CD14-positive monocyte (primary cell): ENCODE data around the gene STUM. TPM values are rescaled to one million over a fixed set of nuclear protein-coding genes. Genes with fewer than 3 reads are reported as not detected.

ENCODE experiments used
- DNase-seq, 3 donors: peaks; one replicate each; pipeline ENCODE4 v3.0.0-alpha.2; 2011 to 2022
- H2AFZ ChIP-seq: 2 replicates; pipeline ENCODE4 v1.6.0; 2012; ENCODE audit warnings: mild to moderate bottlenecking, low read depth, low read length, inconsistent platforms; ENCODE audit not compliant: insufficient read depth, poor library complexity, severe bottlenecking
- H3K27ac ChIP-seq, 2 donors: 1 replicate in 1 of 2; 2 replicates in 1 of 2; pipeline ENCODE4 v1.5.1; 2012 to 2013; ENCODE audit warnings: low read length in 2 of 2, control low read depth in 1 of 2, inconsistent platforms in 1 of 2, low read depth in 1 of 2, mild to moderate bottlenecking in 1 of 2
- H3K27me3 ChIP-seq, 2 donors: one replicate each; pipeline versions ENCODE4 v1.6.0 to v1.6.1; 2011 to 2013; ENCODE audit warnings: low read length in 2 of 2; ENCODE audit not compliant: control insufficient read depth in 2 of 2, insufficient read depth in 2 of 2
- H3K36me3 ChIP-seq, 2 donors: replicated peaks in 1 of 2; 1 replicate in 1 of 2; 2 replicates in 1 of 2; pipeline versions ENCODE4 v1.5.1 to v1.6.1; 2012 to 2013; ENCODE audit warnings: low read length in 2 of 2, control low read depth in 1 of 2, inconsistent platforms in 1 of 2, mild to moderate bottlenecking in 1 of 2; ENCODE audit not compliant: insufficient read depth in 2 of 2, control insufficient read depth in 1 of 2
- H3K4me1 ChIP-seq, 2 donors: 1 replicate in 1 of 2; 2 replicates in 1 of 2; pipeline versions ENCODE4 v1.5.1 to v1.6.1; 2012 to 2013; ENCODE audit warnings: low read length in 2 of 2, control low read depth in 1 of 2, inconsistent platforms in 1 of 2, mild to moderate bottlenecking in 1 of 2, moderate library complexity in 1 of 2; ENCODE audit not compliant: insufficient read depth in 2 of 2, control insufficient read depth in 1 of 2
- H3K4me2 ChIP-seq: replicated peaks from 2 replicates; pipeline ENCODE3; 2012; ENCODE audit warnings: low read length, moderate library complexity, mild to moderate bottlenecking; ENCODE audit not compliant: poor library complexity, severe bottlenecking; ENCODE audit errors: extremely low read depth
- H3K4me3 ChIP-seq, 3 experiments: fragments of 200-600 bp in 1 of 3; sonication (generic) in 1 of 3; replicated peaks in 1 of 3; 1 replicate in 2 of 3; 2 replicates in 1 of 3; pipeline ENCODE4 v1.5.1; 2011 to 2013; ENCODE audit warnings: low read length in 3 of 3, mild to moderate bottlenecking in 3 of 3, control low read depth in 2 of 3, low read depth in 2 of 3, inconsistent platforms in 1 of 3, moderate library complexity in 1 of 3
- H3K79me2 ChIP-seq: 2 replicates; pipeline ENCODE4 v1.6.0; 2012; ENCODE audit warnings: mild to moderate bottlenecking, control low read depth, inconsistent platforms, low read length, moderate library complexity; ENCODE audit not compliant: insufficient read depth
- H3K9ac ChIP-seq: 2 replicates; pipeline ENCODE4 v1.6.0; 2017; ENCODE audit warnings: low read length, mild to moderate bottlenecking; ENCODE audit not compliant: insufficient read depth, poor library complexity, severe bottlenecking
- H3K9me3 ChIP-seq, 2 donors: replicated peaks in 1 of 2; 1 replicate in 1 of 2; 2 replicates in 1 of 2; pipeline versions ENCODE4 v1.5.1 to v1.6.1; 2012 to 2013; ENCODE audit warnings: low read length in 2 of 2, control low read depth in 1 of 2; ENCODE audit not compliant: control insufficient read depth in 1 of 2, insufficient read depth in 1 of 2
- H4K20me1 ChIP-seq: 2 replicates; pipeline ENCODE4 v1.6.0; 2012; ENCODE audit warnings: mild to moderate bottlenecking, low read length, control low read depth, moderate library complexity; ENCODE audit not compliant: insufficient read depth
- H3K27ac Mint-ChIP-seq, 7 donors: one replicate each; pipeline ENCODE4 v1.8.0; 2020; ENCODE audit warnings: mild to moderate bottlenecking in 7 of 7, mixed read lengths in 7 of 7, moderate library complexity in 6 of 7, inconsistent platforms in 2 of 7
- H3K27me3 Mint-ChIP-seq, 3 donors: one replicate each; pipeline ENCODE4 v1.8.0; 2021 to 2022; ENCODE audit warnings: low read depth in 3 of 3, mild to moderate bottlenecking in 3 of 3, mixed read lengths in 3 of 3, moderate library complexity in 3 of 3, inconsistent platforms in 1 of 3
- H3K36me3 Mint-ChIP-seq, 2 donors: one replicate each; pipeline ENCODE4 v1.8.0; 2020; ENCODE audit warnings: mixed read lengths in 2 of 2, inconsistent platforms in 1 of 2, mild to moderate bottlenecking in 1 of 2
- H3K4me1 Mint-ChIP-seq: one replicate; pipeline ENCODE4 v1.8.0; 2020; ENCODE audit warnings: mild to moderate bottlenecking, mixed read lengths
- H3K4me3 Mint-ChIP-seq, 2 donors: one replicate each; pipeline ENCODE4 v1.8.0; 2020; ENCODE audit warnings: mild to moderate bottlenecking in 2 of 2, mixed read lengths in 2 of 2, moderate library complexity in 1 of 2
- H3K9me3 Mint-ChIP-seq, 7 donors: one replicate each; pipeline ENCODE4 v1.8.0; 2020 to 2022; ENCODE audit warnings: mixed read lengths in 7 of 7, mild to moderate bottlenecking in 6 of 7, moderate library complexity in 6 of 7, inconsistent platforms in 2 of 7
- CTCF ChIP-seq: fragments of 200-600 bp; IDR thresholded peaks from one replicate; pipeline ENCODE4 v1.8.0; 2022; ENCODE audit warnings: antibody characterized with exemption, mild to moderate bottlenecking
- WGBS: methylation state at CpG from one replicate; pipeline ENCODE4 v1.1.5; 2013; ENCODE audit warnings: missing lambda C conversion rate; ENCODE audit not compliant: insufficient coverage; 5-methylcytosine and 5-hydroxymethylcytosine counted together
- intact Hi-C, 2 donors: fragments of 100-400 bp; cut with micrococcal nuclease; formaldehyde crosslinking; loops; one replicate each; pipeline versions ENCODE4 v1.15.0 to v1.15.1; 2023
- polyA plus RNA-seq, 3 donors: library from polyadenylated mRNA; depleted of rRNA in 1 of 3; unstranded in 2 of 3; stranded (reverse) in 1 of 3; fragments of 300-500 nt in 2 of 3; fragments of >200 nt in 1 of 3; fragmentation: Illumina TruSeq in 2 of 3; gene quantifications; 1 replicate in 2 of 3; 2 replicates in 1 of 3; pipeline ENCODE4 v1.2.3, GENCODE V29; 2012 to 2021

Gene STUM
- polyA plus RNA-seq, 3 donors = not detected

DNA sequence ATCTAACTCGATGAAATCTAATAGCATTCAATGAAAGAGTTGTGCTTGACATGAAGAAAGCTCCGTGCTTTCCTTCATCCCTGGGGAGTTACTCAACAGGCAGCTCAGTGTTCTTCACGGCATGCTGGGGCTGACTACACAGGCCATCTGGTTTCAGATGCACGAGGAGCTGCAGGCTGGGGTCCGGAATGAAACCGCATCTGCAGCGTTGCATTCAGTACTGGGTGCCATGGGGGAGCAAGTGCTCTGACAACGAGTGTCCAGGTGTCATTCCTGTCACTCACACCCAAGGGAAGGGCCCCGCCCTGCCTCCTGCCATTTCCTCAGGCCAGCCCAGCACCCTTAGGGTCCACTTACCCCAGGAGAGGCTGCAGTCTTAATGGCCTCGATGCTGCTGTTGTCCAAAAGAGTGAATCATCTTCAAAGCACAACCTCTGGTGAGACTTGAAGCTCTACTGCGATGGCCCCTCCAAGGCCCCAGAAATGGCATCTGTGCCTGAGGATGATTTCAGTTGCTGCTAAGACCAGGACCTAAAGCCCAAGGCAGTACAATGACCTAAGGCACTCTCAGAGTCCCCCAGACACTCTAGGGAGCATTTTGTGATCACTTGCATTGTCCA lies 61.4 kb downstream of the STUM start:
- WGBS = 92% methylated on average over 11 of the region's 11 CpGs
- Mint-ChIP-seq H3K9me3 (peaks cover 0 to 1% (median 0%) of the 10 kb centered on the region in 7 donors), H3K36me3 (no peaks in the 10 kb centered on the region), H3K27me3 (peaks cover 2 to 16% (median 4%) of the 10 kb centered on the region in 3 donors), H3K4me1 (no peaks in the 10 kb centered on the region), H3K27ac (peak overlapping the region in 1 of 7 donors; percentile 13), H3K4me3 (no peak overlapping the region)
- Histone ChIP-seq H3K27me3 (peaks cover 0 to 2% of the 10 kb centered on the region in 2 donors), H3K27ac (no peak overlapping the region), H2AFZ (no peak overlapping the region), H3K4me3 (no peak overlapping the region), H3K79me2 (no peaks in the 10 kb centered on the region), H4K20me1 (no peaks in the 10 kb centered on the region), H3K36me3 (no peaks in the 10 kb centered on the region), H3K4me1 (no peaks in the 10 kb centered on the region), H3K4me2 (no peak overlapping the region), H3K9ac (no peak overlapping the region), H3K9me3 (no peaks in the 10 kb centered on the region)
- no peak for TF ChIP-seq CTCF
- intact Hi-C loops = no loop called here
- no peak for DNase-seq

DNA sequence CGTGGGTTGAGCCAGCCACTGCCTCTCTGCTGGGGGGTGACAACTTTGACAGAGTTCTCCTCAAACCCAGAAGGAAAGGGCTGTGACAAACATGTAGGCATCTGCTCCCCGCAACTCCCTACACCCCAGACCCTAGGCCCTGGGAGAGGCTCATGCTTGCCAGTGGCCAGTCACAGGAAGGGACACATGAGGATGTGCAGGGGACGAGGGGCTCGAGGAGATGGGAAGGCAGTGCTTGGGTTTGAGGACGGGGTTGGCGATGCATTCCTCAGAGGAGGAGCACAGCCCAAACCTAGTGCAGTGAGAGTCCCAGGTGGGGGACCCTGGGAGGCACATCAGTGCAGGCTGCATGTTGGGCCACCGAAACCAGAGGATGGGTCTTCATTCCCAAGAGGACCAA lies 62.1 kb downstream of the STUM start:
- Histone ChIP-seq H3K27me3 (peaks cover 0 to 2% of the 10 kb centered on the region in 2 donors), H2AFZ (no peak overlapping the region), H3K4me1 (no peaks in the 10 kb centered on the region), H3K9ac (no peak overlapping the region), H3K4me2 (no peak overlapping the region), H3K36me3 (no peaks in the 10 kb centered on the region), H4K20me1 (no peaks in the 10 kb centered on the region), H3K4me3 (no peak overlapping the region), H3K79me2 (no peaks in the 10 kb centered on the region), H3K9me3 (no peaks in the 10 kb centered on the region), H3K27ac (no peak overlapping the region)
- Mint-ChIP-seq H3K4me1 (no peaks in the 10 kb centered on the region), H3K4me3 (no peak overlapping the region), H3K9me3 (peaks cover 0 to 4% (median 0%) of the 10 kb centered on the region in 7 donors), H3K27me3 (peaks cover 2 to 16% (median 4%) of the 10 kb centered on the region in 3 donors), H3K36me3 (no peaks in the 10 kb centered on the region), H3K27ac (no peak overlapping the region)
- intact Hi-C loops = no loop called here
- no peak for TF ChIP-seq CTCF
- 88% methylated on average over 4 of the region's 7 CpGs for WGBS
- no peak for DNase-seq
